ENCODE results near the gene SELENOS. TPM values are rescaled to one million over a fixed set of nuclear protein-coding genes. Genes with fewer than 3 reads are reported as not detected.
"Not testable (repeated sequence)": the region's sequence is repeated elsewhere in the genome, so short reads cannot be mapped to it uniquely, and the experiment has no call there.

The SELENOS gene
- total RNA-seq, 1 experiment from 2014 or later, result 181 TPM

- DNase-seq (ENCODE audit: low read depth in 1 of 2, low spot score in 2 of 2), result no peak
- H3K4me3 ChIP-seq, result no peak overlapping the region
- no peaks in the 10 kb centered on the region for H3K27me3 ChIP-seq (replicated peaks)
- no peak overlapping the region for H3K27ac ChIP-seq
- no peaks in the 10 kb centered on the region for H3K36me3 ChIP-seq
- no peaks in the 10 kb centered on the region for H3K4me1 ChIP-seq (replicated peaks)
- no peaks in the 10 kb centered on the region for H3K9me3 ChIP-seq (replicated peaks)
These were observed 29.2 kb upstream of the SELENOS start for GRCh38 chr15:101306341-101307047.

GRCh38 chr15:101305820-101306255 lies 28.6 kb upstream of the SELENOS start:
- Histone ChIP-seq H3K4me3 (no peak overlapping the region), H3K4me1 (replicated peaks) (no peaks in the 10 kb centered on the region), H3K36me3 (no peaks in the 10 kb centered on the region), H3K27ac (no peak overlapping the region), H3K27me3 (replicated peaks) (no peaks in the 10 kb centered on the region), H3K9me3 (replicated peaks) (no peaks in the 10 kb centered on the region)
- peak in 1 of 2 experiments; percentile 28 for DNase-seq (ENCODE audit: low read depth in 1 of 2, low spot score in 2 of 2)

GRCh38 chr15:101303408-101303807 lies 26.1 kb upstream of the SELENOS start:
- Histone ChIP-seq H3K36me3 (no peaks in the 10 kb centered on the region), H3K4me1 (replicated peaks) (no peaks in the 10 kb centered on the region), H3K27me3 (replicated peaks) (no peaks in the 10 kb centered on the region), H3K4me3 (no peak overlapping the region), H3K27ac (no peak overlapping the region), H3K9me3 (replicated peaks) (no peaks in the 10 kb centered on the region)
- no peak for DNase-seq (ENCODE audit: low read depth in 1 of 2, low spot score in 2 of 2)

GRCh38 chr15:101296418-101297405 lies 19.4 kb upstream of the SELENOS start:
- Histone ChIP-seq H3K4me1 (replicated peaks) (peaks cover 6% of the 10 kb centered on the region; the same call in 1 of the 2 replicates), H3K27me3 (replicated peaks) (no peaks in the 10 kb centered on the region), H3K27ac (no peak overlapping the region), H3K36me3 (peaks cover 20% of the 10 kb centered on the region), H3K9me3 (replicated peaks) (no peaks in the 10 kb centered on the region), H3K4me3 (no peak overlapping the region)
- no peak for DNase-seq (ENCODE audit: low read depth in 1 of 2, low spot score in 2 of 2)

GRCh38 chr15:101295607-101296161 lies 18.4 kb upstream of the SELENOS start:
- DNase-seq (ENCODE audit: low read depth in 1 of 2, low spot score in 2 of 2), result peak in 1 of 2 experiments; percentile 23
- Histone ChIP-seq H3K4me3 (peak overlapping the region; percentile 88), H3K4me1 (replicated peaks) (peaks cover 6% of the 10 kb centered on the region; the same call in 1 of the 2 replicates), H3K27ac (peak overlapping the region; percentile 69), H3K9me3 (replicated peaks) (no peaks in the 10 kb centered on the region), H3K27me3 (replicated peaks) (no peaks in the 10 kb centered on the region), H3K36me3 (peaks cover 27% of the 10 kb centered on the region)

GRCh38 chr15:101294731-101295606 lies 17.7 kb upstream of the SELENOS start, which contains the start of gene SNRPA1:
TSS of gene SNRPA1 (minus strand) at chr15:101295248. CDS start at chr15:101295178, 70 bp downstream.
- Histone ChIP-seq H3K27me3 (replicated peaks) (no peaks in the 10 kb centered on the region), H3K36me3 (peaks cover 32% of the 10 kb centered on the region), H3K4me3 (peak within 1 kb of the TSS; percentile 88), H3K4me1 (replicated peaks) (peaks cover 6% of the 10 kb centered on the region; the same call in 1 of the 2 replicates), H3K9me3 (replicated peaks) (no peaks in the 10 kb centered on the region), H3K27ac (peak within 1 kb of the TSS; percentile 69)
- peak; percentile 92 to 97 for DNase-seq (ENCODE audit: low read depth in 1 of 2, low spot score in 2 of 2)

GRCh38 chr15:101293122-101293521 lies 15.8 kb upstream of the SELENOS start:
- Histone ChIP-seq H3K4me3 (peak overlapping the region; percentile 88), H3K27me3 (replicated peaks) (no peaks in the 10 kb centered on the region), H3K4me1 (replicated peaks) (peaks cover 12% of the 10 kb centered on the region; the same call in 1 of the 2 replicates), H3K9me3 (replicated peaks) (no peaks in the 10 kb centered on the region), H3K27ac (no peak overlapping the region), H3K36me3 (peaks cover 46% of the 10 kb centered on the region)
- DNase-seq (ENCODE audit: low read depth in 1 of 2, low spot score in 2 of 2), result no peak

- H3K4me1 ChIP-seq (replicated peaks), result peaks cover 12% of the 10 kb centered on the region; the same call in 1 of the 2 replicates
- H3K27ac ChIP-seq, result no peak overlapping the region; the same call in 1 of the 2 replicates
- no peaks in the 10 kb centered on the region for H3K27me3 ChIP-seq (replicated peaks)
- DNase-seq (ENCODE audit: low read depth in 1 of 2, low spot score in 2 of 2), result peak in 1 of 2 experiments; percentile 61
- peaks cover 83% of the 10 kb centered on the region for H3K36me3 ChIP-seq
- no peaks in the 10 kb centered on the region for H3K9me3 ChIP-seq (replicated peaks)
- no peak overlapping the region for H3K4me3 ChIP-seq
These were observed 11.7 kb upstream of the SELENOS start for GRCh38 chr15:101288905-101289513.

GRCh38 chr15:101287342-101287741 lies 10.1 kb upstream of the SELENOS start:
- DNase-seq (ENCODE audit: low read depth in 1 of 2, low spot score in 2 of 2); H3K27me3 ChIP-seq (replicated peaks); H3K9me3 ChIP-seq (replicated peaks); H3K4me3 ChIP-seq; H3K27ac ChIP-seq; H3K4me1 ChIP-seq (replicated peaks): not testable (repeated sequence)
- H3K36me3 ChIP-seq, result peaks cover 89% of the 10 kb centered on the region

- Histone ChIP-seq H3K27me3 (replicated peaks) (no peaks in the 10 kb centered on the region), H3K9me3 (replicated peaks) (no peaks in the 10 kb centered on the region), H3K4me3 (no peak overlapping the region), H3K4me1 (replicated peaks) (peaks cover 5% of the 10 kb centered on the region; the same call in 1 of the 2 replicates), H3K27ac (no peak overlapping the region), H3K36me3 (peaks cover 89% of the 10 kb centered on the region)
- DNase-seq (ENCODE audit: low read depth in 1 of 2, low spot score in 2 of 2), result no peak
These were observed 9.3 kb upstream of the SELENOS start for GRCh38 chr15:101286471-101287114.

- DNase-seq (ENCODE audit: low read depth in 1 of 2, low spot score in 2 of 2), result no peak
- Histone ChIP-seq H3K9me3 (replicated peaks) (no peaks in the 10 kb centered on the region), H3K27me3 (replicated peaks) (no peaks in the 10 kb centered on the region), H3K27ac (no peak overlapping the region), H3K4me3 (no peak overlapping the region), H3K36me3 (peaks cover 90% of the 10 kb centered on the region), H3K4me1 (replicated peaks) (no peaks in the 10 kb centered on the region)
These were observed 6.6 kb upstream of the SELENOS start for GRCh38 chr15:101283931-101284330.

GRCh38 chr15:101280007-101280406 lies 2.7 kb upstream of the SELENOS start:
- H3K27ac ChIP-seq, result no peak overlapping the region
- H3K36me3 ChIP-seq, result peaks cover 69% of the 10 kb centered on the region
- no peak overlapping the region for H3K4me3 ChIP-seq
- H3K4me1 ChIP-seq (replicated peaks), result peaks cover 5% of the 10 kb centered on the region
- no peaks in the 10 kb centered on the region for H3K9me3 ChIP-seq (replicated peaks)
- H3K27me3 ChIP-seq (replicated peaks), result no peaks in the 10 kb centered on the region
- no peak for DNase-seq (ENCODE audit: low read depth in 1 of 2, low spot score in 2 of 2)
